SH-SY5Y (cell line): ENCODE results near the gene UBAP1.

Source experiments
- GATA2 ChIP-seq: IDR thresholded peaks from 2 replicates; pipeline ENCODE4 v1.6.1; 2011; ENCODE audit warnings: mild to moderate bottlenecking, low read depth, low read length
- GATA3 ChIP-seq: IDR thresholded peaks from 2 replicates; pipeline ENCODE4 v1.6.1; 2011; ENCODE audit warnings: low read depth, mild to moderate bottlenecking, low read length, moderate library complexity

GRCh38 chr9:34203992-34204635, 25.3 kb downstream of the UBAP1 start:
- TF ChIP-seq GATA2 (no peak), GATA3 (no peak)
